PFSK-1 (cell line): ENCODE measurements around the gene VPS13D.

ENCODE experiments used
- POLR2AphosphoS5 ChIP-seq: IDR thresholded peaks from 2 replicates; pipeline ENCODE4 v1.6.1; 2012; ENCODE audit warnings: low read depth, mild to moderate bottlenecking, control low read depth, low read length, moderate library complexity
- TAF1 ChIP-seq: IDR thresholded peaks from 2 replicates; pipeline ENCODE4 v1.6.1; 2012; ENCODE audit warnings: low read length, control low read depth, borderline replicate concordance; ENCODE audit not compliant: insufficient read depth

DNA sequence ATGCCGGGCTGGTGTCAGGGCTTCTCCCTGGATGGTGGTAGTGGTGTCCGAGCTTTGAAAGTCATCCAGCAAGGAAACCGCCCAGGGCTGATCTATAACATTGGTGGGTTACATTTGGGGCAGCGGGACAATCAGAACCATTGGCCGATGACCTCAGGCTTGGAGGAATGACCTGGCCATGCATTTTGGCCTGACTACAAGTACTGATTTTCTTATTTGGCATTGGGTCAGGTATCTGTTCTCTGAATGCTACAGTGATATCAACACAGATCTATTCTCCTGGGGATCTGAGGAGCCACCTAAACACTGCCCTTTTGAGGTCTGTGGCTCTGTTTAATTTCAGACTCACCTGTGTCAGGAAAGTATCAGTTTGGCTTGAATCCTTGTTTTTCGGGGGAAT lies 128.7 kb downstream of the VPS13D start:
- TF ChIP-seq POLR2AphosphoS5 (no peak), TAF1 (no peak)
